IMR-90 (cell line): ENCODE results near the gene IL19. TPM values are rescaled to one million over a fixed set of nuclear protein-coding genes. Genes with fewer than 3 reads are reported as not detected.

Experiments
- ATAC-seq: fragments of 200-7000 bp; cut with Tn5 transposase; 2 replicates; pipeline ENCODE4 v1.9.1; 2020; ENCODE audit warnings: low read depth, mild to moderate bottlenecking, moderate library complexity
- BruUV-seq: library from RNA; stranded (reverse); fragments of 400-500 nt; replicated peaks from 2 replicates; lab custom pipeline; 2021; lab: Mats Ljungman, UMichigan
- CTCF ChIA-PET: fragments of 300-600 bp; formaldehyde crosslinking; extraction: SDS; loops from one replicate; lab custom pipeline; 2021; ENCODE audit warnings: antibody characterized with exemption; lab: Yijun Ruan, JAX
- POLR2A ChIA-PET: fragments of 300-600 bp; sonication (Branson Sonifier 250); formaldehyde crosslinking; loops from one replicate; lab custom pipeline; 2022; ENCODE audit warnings: antibody characterized with exemption; ENCODE audit not compliant: unreplicated experiment; lab: Charles Lee
- DNase-seq: peaks from one replicate; pipeline ENCODE4 v3.0.0; 2013
- H2AFZ ChIP-seq: replicated peaks from 2 replicates; pipeline ENCODE3; 2013; ENCODE audit warnings: low read length, mild to moderate bottlenecking; ENCODE audit not compliant: poor library complexity
- H2AK5ac ChIP-seq: 2 replicates; pipeline ENCODE4 v1.6.1; 2013; ENCODE audit warnings: low read depth, low read length, inconsistent platforms
- H2AK9ac ChIP-seq: replicated peaks from 2 replicates; pipeline ENCODE3; 2013; ENCODE audit warnings: mild to moderate bottlenecking, low read depth, low read length, moderate library complexity; ENCODE audit not compliant: poor library complexity
- H2BK120ac ChIP-seq: 2 replicates; pipeline ENCODE4 v1.6.1; 2013; ENCODE audit warnings: low read depth, low read length, inconsistent platforms
- H2BK15ac ChIP-seq: 3 replicates; pipeline ENCODE4 v1.6.1; 2013; ENCODE audit warnings: low read depth, low read length, inconsistent platforms
- H2BK20ac ChIP-seq: 2 replicates; pipeline ENCODE4 v1.6.1; 2013; ENCODE audit warnings: low read depth, mild to moderate bottlenecking, inconsistent platforms, low read length, moderate library complexity
- H2BK5ac ChIP-seq: 2 replicates; pipeline ENCODE4 v1.6.1; 2013; ENCODE audit warnings: mild to moderate bottlenecking, low read depth, low read length, inconsistent platforms; ENCODE audit not compliant: poor library complexity, severe bottlenecking
- H3K14ac ChIP-seq: replicated peaks from 2 replicates; pipeline ENCODE4 v1.6.1; 2013; ENCODE audit warnings: low read depth, low read length, inconsistent platforms
- H3K18ac ChIP-seq: 2 replicates; pipeline ENCODE4 v1.6.1; 2013; ENCODE audit warnings: low read depth, low read length, control low read depth
- H3K23ac ChIP-seq: 2 replicates; pipeline ENCODE4 v1.6.1; 2013; ENCODE audit warnings: low read depth, low read length, inconsistent platforms
- H3K27ac ChIP-seq: 2 replicates; pipeline ENCODE4 v1.5.1; 2013; ENCODE audit warnings: mild to moderate bottlenecking, control low read depth, low read length; ENCODE audit not compliant: insufficient read depth
- H3K27me3 ChIP-seq: 2 replicates; pipeline ENCODE4 v1.6.1; 2013; ENCODE audit warnings: low read length; ENCODE audit not compliant: control insufficient read depth, insufficient read depth
- H3K36me3 ChIP-seq: 2 replicates; pipeline ENCODE4 v1.6.1; 2013; ENCODE audit warnings: low read length, mixed read lengths; ENCODE audit not compliant: control insufficient read depth, insufficient read depth
- H3K4ac ChIP-seq: 2 replicates; pipeline ENCODE4 v1.6.1; 2013; ENCODE audit warnings: low read depth, low read length, inconsistent platforms
- H3K4me1 ChIP-seq: 2 replicates; pipeline ENCODE4 v1.6.1; 2013; ENCODE audit warnings: low read length, mixed read lengths; ENCODE audit not compliant: control insufficient read depth, insufficient read depth
- H3K4me2 ChIP-seq: 2 replicates; pipeline ENCODE4 v1.6.1; 2013; ENCODE audit warnings: low read depth, mild to moderate bottlenecking, control low read depth, low read length, moderate library complexity
- H3K4me3 ChIP-seq: 2 replicates; pipeline ENCODE4 v1.5.1; 2013; ENCODE audit warnings: low read depth, mild to moderate bottlenecking, control low read depth, low read length, moderate library complexity; ENCODE audit not compliant: insufficient read depth
- H3K56ac ChIP-seq: 2 replicates; pipeline ENCODE4 v1.6.1; 2013; ENCODE audit warnings: low read length, inconsistent platforms; ENCODE audit not compliant: insufficient read depth; ENCODE audit errors: extremely low read depth
- H3K79me1 ChIP-seq, 2 experiments: 2 replicates each; pipeline ENCODE4 v1.6.1; 2013; ENCODE audit warnings: low read length in 2 of 2, inconsistent platforms in 1 of 2, low read depth in 1 of 2
- H3K9ac ChIP-seq: 2 replicates; pipeline ENCODE4 v1.6.1; 2013; ENCODE audit warnings: low read depth, low read length, control low read depth
- H3K9me1 ChIP-seq: 2 replicates; pipeline ENCODE4 v1.6.1; 2013; ENCODE audit warnings: low read length, inconsistent platforms; ENCODE audit not compliant: insufficient read depth
- H3K9me3 ChIP-seq: 2 replicates; pipeline ENCODE4 v1.6.1; 2013; ENCODE audit warnings: low read length; ENCODE audit not compliant: control insufficient read depth, insufficient read depth
- H4K20me1 ChIP-seq: 2 replicates; pipeline ENCODE4 v1.6.1; 2013; ENCODE audit warnings: low read length, inconsistent platforms; ENCODE audit not compliant: insufficient read depth
- H4K5ac ChIP-seq: 2 replicates; pipeline ENCODE4 v1.6.1; 2013; ENCODE audit warnings: mild to moderate bottlenecking, low read depth, low read length, control low read depth
- H4K8ac ChIP-seq, 2 experiments: 2 replicates each; pipeline ENCODE4 v1.6.1; 2013; ENCODE audit warnings: low read depth in 2 of 2, low read length in 2 of 2, control low read depth in 1 of 2, inconsistent platforms in 1 of 2
- H4K91ac ChIP-seq: 2 replicates; pipeline ENCODE4 v1.6.1; 2013; ENCODE audit warnings: low read depth, low read length, inconsistent platforms; ENCODE audit not compliant: insufficient read depth
- BHLHE40 ChIP-seq: fragments of 150-350 bp; IDR thresholded peaks from 2 replicates; pipeline ENCODE4 v1.6.1; 2016; ENCODE audit warnings: mild to moderate bottlenecking, low read depth, low read length
- CEBPB ChIP-seq: IDR thresholded peaks from 2 replicates; pipeline ENCODE4 v1.6.1; 2012; ENCODE audit warnings: low read depth, low read length, improper control_type of control experiment
- MAFK ChIP-seq: IDR thresholded peaks from 2 replicates; pipeline ENCODE4 v1.6.1; 2012; ENCODE audit warnings: low read depth, low read length, improper control_type of control experiment
- MAZ ChIP-seq: IDR thresholded peaks from 2 replicates; pipeline ENCODE4 v1.6.1; 2012; ENCODE audit warnings: low read depth, mild to moderate bottlenecking, low read length, improper control_type of control experiment, moderate library complexity, borderline replicate concordance
- NFE2L2 ChIP-seq: fragments of 150-350 bp; IDR thresholded peaks from 2 replicates; pipeline ENCODE4 v1.6.1; 2016; ENCODE audit warnings: low read depth, mild to moderate bottlenecking, low read length
- POLR2A ChIP-seq: IDR thresholded peaks from 2 replicates; pipeline ENCODE4 v1.6.1; 2012; ENCODE audit warnings: mild to moderate bottlenecking, low read depth, low read length
- RAD21 ChIP-seq: IDR thresholded peaks from 2 replicates; pipeline ENCODE4 v1.6.1; 2012; ENCODE audit warnings: low read length, improper control_type of control experiment
- RFX5 ChIP-seq: IDR thresholded peaks from 2 replicates; pipeline ENCODE4 v1.8.0; 2012; ENCODE audit warnings: low read depth, mild to moderate bottlenecking, low read length, moderate library complexity
- WGBS, 2 experiments: methylation state at CpG; one replicate each; pipeline versions ENCODE4 v1.1.5 to v1.1.7; 2013; ENCODE audit warnings: missing lambda C conversion rate in 2 of 2; ENCODE audit not compliant: insufficient read length in 1 of 2; ENCODE audit errors: extremely low coverage in 2 of 2; 5-methylcytosine and 5-hydroxymethylcytosine counted together
- dilution Hi-C: fragments of 300-500 bp; cut with HindIII; formaldehyde crosslinking; loops from one replicate; pipeline ENCODE4 v1.14.3; 2018; ENCODE audit warnings: low sequenced_read_pairs; ENCODE audit not compliant: unreplicated experiment
- in situ Hi-C: fragments of 300-500 bp; cut with MboI; formaldehyde crosslinking; loops from 3 replicates; pipeline ENCODE4 v1.14.3; 2019; ENCODE audit warnings: low sequenced_read_pairs, inconsistent platforms, mixed read lengths
- intact Hi-C: fragments of 100-400 bp; cut with micrococcal nuclease; formaldehyde crosslinking; loops from 2 replicates; pipeline ENCODE4 v1.10.0; 2022
- polyA plus RNA-seq, 3 experiments: library from polyadenylated mRNA; depleted of rRNA; stranded (reverse); fragments of >200 nt; gene quantifications; 2 replicates each; pipeline ENCODE4 v1.2.3, GENCODE V29; 2012; ENCODE audit warnings: low replicate concordance in 1 of 3
- total RNA-seq: library from RNA; depleted of rRNA; stranded (reverse); fragments of >200 nt; gene quantifications from 2 replicates; pipeline ENCODE4 v1.2.3, GENCODE V29; 2012
- TF ChIP-seq, protein P1 (sequence below): conservative IDR thresholded peaks from 2 replicates; pipeline ENCODE4 v1.5.1; 2012; ENCODE audit warnings: mild to moderate bottlenecking, low read depth, low read length, improper control_type of control experiment

Gene IL19
- total and polyA plus RNA-seq, 2 of the 4 experiments (the other 2 are of a cell fraction), result not detected

DNA sequence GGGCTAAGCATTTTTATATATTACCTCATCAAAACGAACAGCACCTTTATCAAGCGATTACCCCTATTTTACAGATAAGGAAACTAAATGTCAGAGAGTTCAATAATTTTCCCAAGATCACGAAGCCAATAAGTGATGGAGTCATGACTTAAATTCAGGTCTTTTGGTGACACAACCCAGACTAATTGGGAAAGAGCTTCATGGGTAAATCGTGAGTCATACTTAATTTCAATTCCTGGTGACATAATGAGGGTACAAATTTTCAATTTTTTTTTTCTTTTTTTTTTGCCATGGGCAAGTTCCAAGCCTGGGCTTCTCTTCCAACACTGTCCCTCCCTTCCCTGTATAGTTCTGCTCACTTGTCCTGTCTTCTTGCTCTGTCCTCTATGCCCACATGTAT lies 31.8 kb downstream of the IL19 start:
- Histone ChIP-seq H2BK20ac (no peak overlapping the region), H4K5ac (no peak overlapping the region), H2AFZ (no peak overlapping the region), H3K9me3 (no peaks in the 10 kb centered on the region), H2BK15ac (no peak overlapping the region), H3K14ac (no peak overlapping the region), H4K8ac (no peak overlapping the region), H3K9me1 (peaks cover 7% of the 10 kb centered on the region; the same call in 1 of the 2 replicates), H3K23ac (no peak overlapping the region), H3K4me2 (no peak overlapping the region), H3K79me1 (no peaks in the 10 kb centered on the region), H3K18ac (no peak overlapping the region), H3K36me3 (no peaks in the 10 kb centered on the region), H2AK5ac (no peak overlapping the region), H3K27me3 (peaks cover 5% of the 10 kb centered on the region; the same call in 1 of the 2 replicates), H3K4me3 (no peak overlapping the region), H2AK9ac (no peak overlapping the region), H3K4ac (no peak overlapping the region), H3K56ac (no peak overlapping the region), H3K9ac (no peak overlapping the region), H3K27ac (no peak overlapping the region), H4K91ac (no peak overlapping the region), H3K4me1 (no peaks in the 10 kb centered on the region), H2BK120ac (no peak overlapping the region), H2BK5ac (no peak overlapping the region), H4K20me1 (no peaks in the 10 kb centered on the region)
- ChIA-PET POLR2A (no interaction called here), CTCF (interaction anchor here (0.6 kb wide), 1 partner anchor 1395 kb away, joined by 3 read pairs; no protein-coding TSS in a partner anchor)
- intact Hi-C loops, result no loop called here
- ATAC-seq (no peak), DNase-seq (no peak)
- WGBS, 2 experiments, result no CpG with 5 or more reads among the region's 4 CpGs
- in situ Hi-C loops, result no loop called here
- dilution Hi-C loops, result no loop called here
- BruUV-seq, result no TSS peak
- TF ChIP-seq NFE2L2 (no peak), CEBPB (no peak; the same call in 1 of the 2 replicates), RAD21 (no peak), POLR2A (no peak), MAZ (no peak), MAFK (no peak), BHLHE40 (no peak), RFX5 (no peak)
- TF ChIP-seq, protein P1, sequence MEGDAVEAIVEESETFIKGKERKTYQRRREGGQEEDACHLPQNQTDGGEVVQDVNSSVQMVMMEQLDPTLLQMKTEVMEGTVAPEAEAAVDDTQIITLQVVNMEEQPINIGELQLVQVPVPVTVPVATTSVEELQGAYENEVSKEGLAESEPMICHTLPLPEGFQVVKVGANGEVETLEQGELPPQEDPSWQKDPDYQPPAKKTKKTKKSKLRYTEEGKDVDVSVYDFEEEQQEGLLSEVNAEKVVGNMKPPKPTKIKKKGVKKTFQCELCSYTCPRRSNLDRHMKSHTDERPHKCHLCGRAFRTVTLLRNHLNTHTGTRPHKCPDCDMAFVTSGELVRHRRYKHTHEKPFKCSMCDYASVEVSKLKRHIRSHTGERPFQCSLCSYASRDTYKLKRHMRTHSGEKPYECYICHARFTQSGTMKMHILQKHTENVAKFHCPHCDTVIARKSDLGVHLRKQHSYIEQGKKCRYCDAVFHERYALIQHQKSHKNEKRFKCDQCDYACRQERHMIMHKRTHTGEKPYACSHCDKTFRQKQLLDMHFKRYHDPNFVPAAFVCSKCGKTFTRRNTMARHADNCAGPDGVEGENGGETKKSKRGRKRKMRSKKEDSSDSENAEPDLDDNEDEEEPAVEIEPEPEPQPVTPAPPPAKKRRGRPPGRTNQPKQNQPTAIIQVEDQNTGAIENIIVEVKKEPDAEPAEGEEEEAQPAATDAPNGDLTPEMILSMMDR, result no peak
